Measurements from ENCODE around the gene GPD1L. TPM values are rescaled to one million over a fixed set of nuclear protein-coding genes. Genes with fewer than 3 reads are reported as not detected.

The GPD1L gene
- total and polyA plus RNA-seq, 7 experiments from 2014 or later, result 10.6 to 23.8 (median 21.0) TPM

DNA sequence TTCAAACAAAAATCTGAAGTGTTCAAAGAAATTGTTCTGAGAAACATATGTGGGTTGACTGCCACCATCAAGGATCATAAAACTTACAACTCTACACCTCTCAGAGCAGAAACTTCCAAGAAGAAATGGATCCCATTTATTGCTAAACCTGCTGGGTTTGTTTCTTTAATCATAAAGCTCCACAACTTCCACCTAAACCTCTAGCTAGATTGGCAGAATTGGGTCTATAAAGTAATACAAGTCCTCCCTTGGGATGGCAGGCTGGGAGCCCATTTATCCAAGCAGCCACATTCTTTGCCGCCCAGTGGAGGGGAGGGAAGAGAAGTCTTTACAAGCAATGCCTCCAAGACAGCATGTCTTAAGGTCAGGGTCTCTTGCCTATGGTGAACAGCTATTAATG is 91.6 kb downstream of the GPD1L start:
- Histone ChIP-seq H3K4me1 (ENCODE audit: control insufficient read depth in 2 of 2, insufficient read depth in 2 of 2, low read length in 2 of 2) (no peaks in the 10 kb centered on the region), H3K27ac (ENCODE audit: low read depth, low read length) (no peak overlapping the region), H3K36me3 (ENCODE audit: control insufficient read depth in 2 of 3, insufficient read depth in 3 of 3, low read length in 3 of 3) (no peaks in the 10 kb centered on the region), H3K4me3 (ENCODE audit: low read length) (no peak overlapping the region), H3K27me3 (ENCODE audit: control insufficient read depth in 2 of 2, insufficient read depth in 2 of 2, low read length in 2 of 2) (no peaks in the 10 kb centered on the region), H3K9me3 (ENCODE audit: control insufficient read depth in 2 of 3, low read length in 3 of 3) (no peaks in the 10 kb centered on the region)
- Mint-ChIP-seq H3K4me3 (no peak overlapping the region), H3K27ac (no peak overlapping the region), H3K27me3 (peaks cover 0 to 38% (median 10%) of the 10 kb centered on the region in 5 donors), H3K4me1 (peaks cover 0 to 4% (median 0%) of the 10 kb centered on the region in 7 donors), H3K9me3 (no peaks in the 10 kb centered on the region), H3K36me3 (no peaks in the 10 kb centered on the region)
- ATAC-seq, result no peak
- ChIA-PET POLR2A (no interaction called here), CTCF (interaction anchor here (1.0 to 1.1 kb wide), 2 partner anchors 174 to 423 kb away, joined by 3 to 4 read pairs; no protein-coding TSS in a partner anchor)
- intact Hi-C loops (cut with micrococcal nuclease), result no loop called here
- DNase-seq, result no peak

DNA sequence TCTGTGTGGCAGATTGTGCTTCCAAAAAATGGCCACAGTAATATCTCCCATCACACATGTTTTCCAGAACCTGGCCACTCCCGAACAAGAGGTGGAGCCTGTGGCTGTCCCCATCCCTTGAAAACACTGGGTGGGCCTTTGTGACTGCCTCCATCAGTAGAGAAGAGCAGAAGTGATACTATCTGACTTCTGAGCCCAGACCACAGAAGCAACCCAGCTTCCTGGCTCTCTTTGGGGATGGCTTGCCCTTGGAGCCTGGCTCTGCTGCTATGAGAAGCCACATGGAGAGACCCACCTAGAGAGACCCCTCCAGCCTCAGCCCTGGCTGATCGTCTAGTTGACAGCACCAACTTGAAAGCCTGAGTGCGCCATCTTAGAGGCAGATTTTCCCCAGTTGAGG is 92.3 kb downstream of the GPD1L start:
- DNase-seq, result no peak
- no peaks in the 10 kb centered on the region for H3K9me3 Mint-ChIP-seq
- intact Hi-C loops (cut with micrococcal nuclease), result no loop called here
- Histone ChIP-seq H3K27ac (ENCODE audit: low read depth, low read length) (no peak overlapping the region), H3K4me1 (ENCODE audit: control insufficient read depth in 2 of 2, insufficient read depth in 2 of 2, low read length in 2 of 2) (no peaks in the 10 kb centered on the region), H3K4me3 (ENCODE audit: low read length) (no peak overlapping the region), H3K9me3 (ENCODE audit: control insufficient read depth in 2 of 3, low read length in 3 of 3) (no peaks in the 10 kb centered on the region), H3K36me3 (ENCODE audit: control insufficient read depth in 2 of 3, insufficient read depth in 3 of 3, low read length in 3 of 3) (no peaks in the 10 kb centered on the region), H3K27me3 (ENCODE audit: control insufficient read depth in 2 of 2, insufficient read depth in 2 of 2, low read length in 2 of 2) (no peaks in the 10 kb centered on the region)
- H3K27me3 Mint-ChIP-seq, result peaks cover 0 to 45% (median 10%) of the 10 kb centered on the region in 5 donors
- CTCF ChIA-PET, result no interaction called here
- no peaks in the 10 kb centered on the region for H3K36me3 Mint-ChIP-seq
- no peak overlapping the region for H3K4me3 Mint-ChIP-seq
- no peak overlapping the region for H3K27ac Mint-ChIP-seq
- peaks cover 0 to 4% (median 0%) of the 10 kb centered on the region in 7 donors for H3K4me1 Mint-ChIP-seq
- ATAC-seq, result no peak
- POLR2A ChIA-PET, result interaction anchor here (0.6 kb wide), 1 partner anchor 126 kb away, joined by 3 read pairs; no protein-coding TSS in a partner anchor

DNA sequence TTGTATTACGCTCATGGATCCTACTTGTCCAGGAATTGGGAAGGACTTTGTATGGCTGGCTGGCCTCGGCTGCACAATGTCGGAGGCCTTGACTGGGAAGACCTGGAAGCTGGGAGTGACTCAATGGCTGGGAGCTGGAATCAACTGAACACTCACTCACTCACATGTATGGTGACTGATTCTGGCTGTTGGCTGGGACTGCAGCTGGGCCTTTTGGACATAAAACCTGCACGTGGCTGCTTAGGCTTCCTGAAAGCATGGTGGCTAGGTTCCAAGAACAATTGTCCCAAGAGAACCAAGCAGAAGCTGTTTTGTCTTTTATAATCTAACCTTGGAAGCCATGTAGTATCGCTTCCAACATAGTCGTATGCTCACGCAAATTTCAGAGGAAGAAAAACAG is 94.1 kb downstream of the GPD1L start:
- no peaks in the 10 kb centered on the region for H3K36me3 ChIP-seq (ENCODE audit: control insufficient read depth in 2 of 3, insufficient read depth in 3 of 3, low read length in 3 of 3)
- no peak overlapping the region for H3K27ac Mint-ChIP-seq
- ChIA-PET POLR2A (no interaction called here), CTCF (no interaction called here)
- H3K27me3 Mint-ChIP-seq, result peaks cover 0 to 47% (median 7%) of the 10 kb centered on the region in 5 donors
- DNase-seq (no peak), ATAC-seq (no peak)
- intact Hi-C loops (cut with micrococcal nuclease), result no loop called here
- peaks cover 0 to 4% (median 0%) of the 10 kb centered on the region in 7 donors for H3K4me1 Mint-ChIP-seq
- no peaks in the 10 kb centered on the region for H3K9me3 Mint-ChIP-seq
- H3K27me3 ChIP-seq (ENCODE audit: control insufficient read depth in 2 of 2, insufficient read depth in 2 of 2, low read length in 2 of 2), result no peaks in the 10 kb centered on the region
- no peaks in the 10 kb centered on the region for H3K36me3 Mint-ChIP-seq
- no peaks in the 10 kb centered on the region for H3K4me1 ChIP-seq (ENCODE audit: control insufficient read depth in 2 of 2, insufficient read depth in 2 of 2, low read length in 2 of 2)
- no peaks in the 10 kb centered on the region for H3K9me3 ChIP-seq (ENCODE audit: control insufficient read depth in 2 of 3, low read length in 3 of 3)
- no peak overlapping the region for H3K27ac ChIP-seq (ENCODE audit: low read depth, low read length)
- H3K4me3 ChIP-seq (ENCODE audit: low read length), result no peak overlapping the region
- H3K4me3 Mint-ChIP-seq, result no peak overlapping the region

DNA sequence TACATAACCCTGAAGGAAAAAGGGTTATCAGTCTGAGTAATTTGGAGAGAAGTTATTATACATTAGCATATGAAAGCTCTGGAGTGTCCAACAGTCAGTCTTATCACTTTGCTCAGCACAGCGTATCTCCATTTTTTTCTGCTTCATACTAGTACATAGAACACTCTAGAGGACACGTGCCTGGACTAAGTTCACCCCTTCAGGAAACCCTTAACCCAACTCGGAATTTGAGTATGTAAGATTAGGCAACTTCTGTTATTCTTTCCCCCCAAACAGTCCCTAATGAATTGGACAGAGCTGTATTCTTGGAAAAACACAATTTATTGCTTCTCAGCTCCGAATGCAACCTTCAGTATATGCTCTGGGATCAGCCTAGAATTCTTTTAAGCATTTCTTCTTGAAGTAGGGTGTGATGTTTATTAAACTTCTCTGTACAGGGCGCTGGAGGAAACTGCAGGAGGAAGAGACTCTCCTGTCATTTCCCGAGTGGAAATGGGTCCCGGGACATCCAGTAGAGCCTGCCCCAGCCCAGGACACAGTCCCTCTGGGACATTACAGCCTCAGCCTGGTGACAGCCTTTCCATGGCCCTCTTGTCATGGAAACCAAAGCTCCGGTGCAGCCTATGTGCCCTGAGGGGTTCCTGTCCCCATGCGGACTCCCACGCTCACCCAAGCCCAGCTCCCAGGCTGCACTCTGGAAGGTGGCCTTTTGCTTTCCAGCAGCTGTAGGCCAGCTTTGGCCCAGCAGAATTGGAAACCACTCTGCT is 94.8 kb downstream of the GPD1L start:
- H3K36me3 ChIP-seq (ENCODE audit: control insufficient read depth in 2 of 3, insufficient read depth in 3 of 3, low read length in 3 of 3), result no peaks in the 10 kb centered on the region
- Mint-ChIP-seq H3K4me1 (peaks cover 0 to 4% (median 0%) of the 10 kb centered on the region in 7 donors), H3K27me3 (peaks cover 0 to 50% (median 4%) of the 10 kb centered on the region in 5 donors), H3K27ac (no peak overlapping the region), H3K4me3 (no peak overlapping the region), H3K36me3 (no peaks in the 10 kb centered on the region), H3K9me3 (no peaks in the 10 kb centered on the region)
- H3K9me3 ChIP-seq (ENCODE audit: control insufficient read depth in 2 of 3, low read length in 3 of 3), result no peaks in the 10 kb centered on the region
- ATAC-seq (no peak), DNase-seq (no peak)
- no peaks in the 10 kb centered on the region for H3K4me1 ChIP-seq (ENCODE audit: control insufficient read depth in 2 of 2, insufficient read depth in 2 of 2, low read length in 2 of 2)
- no peaks in the 10 kb centered on the region for H3K27me3 ChIP-seq (ENCODE audit: control insufficient read depth in 2 of 2, insufficient read depth in 2 of 2, low read length in 2 of 2)
- intact Hi-C loops (cut with micrococcal nuclease), result no loop called here
- CTCF ChIA-PET, result no interaction called here
- no peak overlapping the region for H3K27ac ChIP-seq (ENCODE audit: low read depth, low read length)
- no peak overlapping the region for H3K4me3 ChIP-seq (ENCODE audit: low read length)
- POLR2A ChIA-PET, result no interaction called here

DNA sequence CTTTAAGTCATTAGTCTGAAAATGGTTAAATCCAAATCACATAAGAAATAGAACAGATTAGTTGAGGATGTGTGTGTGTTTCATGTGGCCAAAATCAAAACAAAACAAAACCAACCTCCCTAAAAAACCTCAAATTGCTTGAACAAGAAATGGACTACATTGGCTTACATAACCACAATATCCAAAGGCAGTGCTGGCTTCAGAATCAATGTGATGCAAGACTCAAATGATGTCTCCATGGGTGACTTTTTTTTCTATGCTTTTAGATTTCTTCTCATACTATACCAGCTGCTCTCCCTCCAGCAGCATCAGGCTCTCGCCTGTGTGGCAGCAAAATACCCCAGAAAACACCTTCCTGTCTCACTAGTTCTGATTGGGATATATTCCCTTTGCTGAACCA is 96.1 kb downstream of the GPD1L start:
- ChIA-PET CTCF (no interaction called here), POLR2A (interaction anchor here (0.9 kb wide), 1 partner anchor 44 kb away, joined by 4 read pairs; no protein-coding TSS in a partner anchor)
- Histone ChIP-seq H3K4me1 (ENCODE audit: control insufficient read depth in 2 of 2, insufficient read depth in 2 of 2, low read length in 2 of 2) (no peaks in the 10 kb centered on the region), H3K4me3 (ENCODE audit: low read length) (no peak overlapping the region), H3K27me3 (ENCODE audit: control insufficient read depth in 2 of 2, insufficient read depth in 2 of 2, low read length in 2 of 2) (no peaks in the 10 kb centered on the region), H3K36me3 (ENCODE audit: control insufficient read depth in 2 of 3, insufficient read depth in 3 of 3, low read length in 3 of 3) (no peaks in the 10 kb centered on the region), H3K27ac (ENCODE audit: low read depth, low read length) (no peak overlapping the region), H3K9me3 (ENCODE audit: control insufficient read depth in 2 of 3, low read length in 3 of 3) (no peaks in the 10 kb centered on the region)
- Mint-ChIP-seq H3K4me3 (no peak overlapping the region), H3K27ac (no peak overlapping the region), H3K36me3 (no peaks in the 10 kb centered on the region), H3K4me1 (peaks cover 0 to 4% (median 0%) of the 10 kb centered on the region in 7 donors), H3K9me3 (no peaks in the 10 kb centered on the region), H3K27me3 (peaks cover 0 to 49% (median 4%) of the 10 kb centered on the region in 5 donors)
- DNase-seq (no peak), ATAC-seq (no peak)
- intact Hi-C loops (cut with micrococcal nuclease), result no loop called here

DNA sequence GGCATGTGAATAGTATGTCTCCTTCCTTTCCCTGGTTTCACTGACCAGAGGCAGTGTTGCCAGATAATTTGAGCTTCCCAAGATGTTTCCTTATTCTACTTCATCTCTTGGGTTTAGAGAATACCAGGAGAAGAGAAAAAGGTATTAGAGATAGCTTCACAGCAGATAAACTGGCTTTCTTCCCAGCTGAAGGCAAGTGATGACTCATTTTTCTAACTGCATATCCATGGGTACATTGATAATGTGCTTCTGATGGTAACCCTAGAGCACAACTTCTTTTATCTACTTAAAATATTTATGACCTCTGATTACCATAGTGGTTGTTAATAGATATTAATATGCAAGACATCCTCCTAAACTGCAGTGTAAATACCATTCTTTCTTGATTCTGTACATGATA is 97.4 kb downstream of the GPD1L start:
- Mint-ChIP-seq H3K4me1 (peaks cover 0 to 4% (median 0%) of the 10 kb centered on the region in 7 donors), H3K27me3 (peaks cover 0 to 48% (median 4%) of the 10 kb centered on the region in 5 donors), H3K4me3 (no peak overlapping the region), H3K9me3 (no peaks in the 10 kb centered on the region), H3K36me3 (no peaks in the 10 kb centered on the region), H3K27ac (no peak overlapping the region)
- no peak for ATAC-seq
- Histone ChIP-seq H3K36me3 (ENCODE audit: control insufficient read depth in 2 of 3, insufficient read depth in 3 of 3, low read length in 3 of 3) (no peaks in the 10 kb centered on the region), H3K4me1 (ENCODE audit: control insufficient read depth in 2 of 2, insufficient read depth in 2 of 2, low read length in 2 of 2) (no peaks in the 10 kb centered on the region), H3K9me3 (ENCODE audit: control insufficient read depth in 2 of 3, low read length in 3 of 3) (no peaks in the 10 kb centered on the region), H3K4me3 (ENCODE audit: low read length) (no peak overlapping the region), H3K27ac (ENCODE audit: low read depth, low read length) (no peak overlapping the region), H3K27me3 (ENCODE audit: control insufficient read depth in 2 of 2, insufficient read depth in 2 of 2, low read length in 2 of 2) (no peaks in the 10 kb centered on the region)
- ChIA-PET POLR2A (no interaction called here), CTCF (no interaction called here)
- intact Hi-C loops (cut with micrococcal nuclease), result no loop called here
- DNase-seq, result no peak

DNA sequence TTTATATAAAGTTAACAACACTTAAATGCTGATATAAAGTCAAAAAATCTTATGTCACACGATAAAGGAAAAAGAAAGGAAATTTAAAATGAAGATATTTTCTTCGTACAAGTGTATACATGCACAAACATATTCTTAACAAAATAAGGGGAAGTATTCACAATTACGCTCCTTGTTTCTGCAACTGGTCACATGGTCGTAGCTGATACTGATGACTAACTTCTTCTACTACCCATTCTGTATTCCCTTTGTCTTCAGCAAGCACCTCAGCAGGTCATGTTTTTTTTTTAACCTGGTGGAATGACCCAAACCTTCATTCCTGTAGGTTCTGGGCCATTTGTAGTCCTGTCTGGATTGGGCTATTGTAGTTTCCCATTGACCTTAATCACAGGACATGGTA is 102.0 kb downstream of the GPD1L start:
- no peaks in the 10 kb centered on the region for H3K4me1 Mint-ChIP-seq
- H3K4me1 ChIP-seq (ENCODE audit: control insufficient read depth in 2 of 2, insufficient read depth in 2 of 2, low read length in 2 of 2), result no peaks in the 10 kb centered on the region
- ChIA-PET CTCF (interaction anchor here (1.5 kb wide), 1 partner anchor 32 kb away, joined by 6 read pairs; no protein-coding TSS in a partner anchor), POLR2A (interaction anchor here (0.7 kb wide), 1 partner anchor 10 kb away, joined by 5 read pairs; no protein-coding TSS in a partner anchor)
- no peak overlapping the region for H3K27ac Mint-ChIP-seq
- no peak overlapping the region for H3K4me3 ChIP-seq (ENCODE audit: low read length)
- ATAC-seq (no peak), DNase-seq (no peak)
- H3K9me3 Mint-ChIP-seq, result no peaks in the 10 kb centered on the region
- H3K27ac ChIP-seq (ENCODE audit: low read depth, low read length), result no peak overlapping the region
- H3K36me3 Mint-ChIP-seq, result no peaks in the 10 kb centered on the region
- intact Hi-C loops (cut with micrococcal nuclease), result no loop called here
- H3K9me3 ChIP-seq (ENCODE audit: control insufficient read depth in 2 of 3, low read length in 3 of 3), result no peaks in the 10 kb centered on the region
- H3K27me3 ChIP-seq (ENCODE audit: control insufficient read depth in 2 of 2, insufficient read depth in 2 of 2, low read length in 2 of 2), result no peaks in the 10 kb centered on the region
- H3K4me3 Mint-ChIP-seq, result no peak overlapping the region
- H3K27me3 Mint-ChIP-seq, result peaks cover 0 to 14% (median 0%) of the 10 kb centered on the region in 5 donors
- no peaks in the 10 kb centered on the region for H3K36me3 ChIP-seq (ENCODE audit: control insufficient read depth in 2 of 3, insufficient read depth in 3 of 3, low read length in 3 of 3)
